ENCODE measurements around the gene OR10A5. TPM values are rescaled to one million over a fixed set of nuclear protein-coding genes. Genes with fewer than 3 reads are reported as not detected.
A peak's percentile ranks its signal among the peaks of the same experiment; 100 is the strongest.
"Not testable (repeated sequence)": the region's sequence is repeated elsewhere in the genome, so short reads cannot be mapped to it uniquely, and the experiment has no call there.

The OR10A5 gene
- total RNA-seq: not detected
- not detected for polyA plus RNA-seq
- total RNA-seq: 0 reads per million in 6 experiments

DNA sequence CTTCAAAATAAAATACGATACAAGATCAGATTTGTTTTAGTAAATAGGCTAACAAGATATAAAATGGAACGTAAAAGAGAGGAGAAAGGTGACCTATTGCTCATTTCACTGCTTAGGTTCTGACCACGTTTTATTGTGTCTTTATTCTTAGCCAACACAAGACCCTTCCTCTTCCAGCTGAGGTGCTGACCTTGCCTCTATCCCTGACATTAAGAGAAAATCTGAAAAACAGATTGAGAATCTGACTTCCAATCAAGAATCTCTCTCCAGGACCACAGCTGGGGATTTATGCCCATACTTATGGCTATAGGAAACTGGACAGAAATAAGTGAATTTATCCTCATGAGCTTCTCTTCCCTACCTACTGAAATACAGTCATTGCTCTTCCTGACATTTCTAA is at the start of gene OR10A5:
Gene OR10A5, plus strand, starts transcription at position 301 of the 400 bp plus-strand sequence. Its CDS starts 0 bp downstream, at position 301.
- POLR2A ChIA-PET: no interaction called here

GRCh38 chr11:6799402-6799801 is 46.1 kb upstream of the OR10A5 start, which contains the start of gene OR6A2:
OR6A2 (minus strand) TSS chr11:6799689; CDS start chr11:6795708, 3,981 bp downstream.
- H3K36me3 Mint-ChIP-seq: peaks cover 0 to 13% (median 0%) of the 10 kb centered on the region in 3 donors
- H3K27ac Mint-ChIP-seq: no peak within 1 kb of the TSS
- H3K9me3 Mint-ChIP-seq: peaks cover 4 to 18% (median 13%) of the 10 kb centered on the region in 9 donors
- peaks cover 0 to 3% (median 0%) of the 10 kb centered on the region in 5 donors for H3K27me3 Mint-ChIP-seq
- no peak for DNase-seq
- H3K4me1 Mint-ChIP-seq: no peaks in the 10 kb centered on the region
- no peak for ATAC-seq
- POLR2A ChIA-PET: no interaction called here
- no peak within 1 kb of the TSS for H3K4me3 Mint-ChIP-seq

More for the DNA sequence above, at the start of gene OR10A5:
- no peak within 1 kb of the TSS for H3K27ac Mint-ChIP-seq
- no peaks in the 10 kb centered on the region for H3K4me1 Mint-ChIP-seq
- H3K27me3 Mint-ChIP-seq: peaks cover 16 to 60% (median 22%) of the 10 kb centered on the region in 5 donors
- ATAC-seq: no peak
- peaks cover 0 to 5% (median 0%) of the 10 kb centered on the region in 9 donors for H3K9me3 Mint-ChIP-seq
- no peak within 1 kb of the TSS for H3K4me3 Mint-ChIP-seq
- peaks cover 0 to 2% (median 0%) of the 10 kb centered on the region in 3 donors for H3K36me3 Mint-ChIP-seq
- DNase-seq: no peak

GRCh38 chr11:6801075-6801474 is 44.4 kb upstream of the OR10A5 start:
- H3K27me3 Mint-ChIP-seq, H3K4me1 Mint-ChIP-seq, ATAC-seq, H3K27ac Mint-ChIP-seq, H3K4me3 Mint-ChIP-seq, POLR2A ChIA-PET, DNase-seq: not testable (repeated sequence)
- H3K36me3 Mint-ChIP-seq: peaks cover 0 to 13% (median 0%) of the 10 kb centered on the region in 3 donors
- H3K9me3 Mint-ChIP-seq: peaks cover 4 to 18% (median 13%) of the 10 kb centered on the region in 9 donors

DNA sequence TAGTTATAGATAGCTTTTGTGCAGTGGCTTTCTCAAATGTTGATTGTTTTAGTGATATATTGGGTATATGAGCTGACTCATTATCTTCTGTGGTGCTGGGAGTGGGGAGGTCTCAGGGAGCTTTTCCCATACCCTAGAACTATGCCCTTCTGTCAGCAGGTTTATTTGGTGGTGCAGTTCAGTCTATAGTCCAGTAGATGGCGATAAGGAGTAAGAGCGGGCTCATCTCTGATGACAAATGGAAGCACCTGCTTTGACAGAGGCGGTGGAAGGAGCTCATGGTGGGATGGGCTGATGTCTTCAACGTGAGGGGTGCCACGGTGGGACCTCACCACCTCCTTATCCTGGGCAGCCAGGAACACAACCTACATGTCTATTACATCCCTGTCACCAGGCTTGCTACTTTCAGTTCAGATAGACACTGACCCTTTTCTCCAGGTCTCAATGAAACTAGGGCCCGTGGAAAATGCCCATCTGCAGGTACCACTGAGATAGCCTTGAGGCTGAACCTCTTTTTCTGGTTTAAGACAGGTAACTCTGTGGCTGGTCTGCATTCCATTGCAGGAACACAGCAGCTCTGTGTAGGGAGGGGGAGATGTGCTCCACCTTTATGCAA is 33.0 kb upstream of the OR10A5 start:
- H3K9me3 Mint-ChIP-seq: peaks cover 0 to 8% (median 0%) of the 10 kb centered on the region in 9 donors
- POLR2A ChIA-PET: no interaction called here
- peaks cover 0 to 4% (median 0%) of the 10 kb centered on the region in 4 donors for H3K4me1 Mint-ChIP-seq
- H3K27ac Mint-ChIP-seq: no peak overlapping the region
- H3K27me3 Mint-ChIP-seq: peaks cover 13 to 59% (median 35%) of the 10 kb centered on the region in 5 donors
- H3K4me3 Mint-ChIP-seq: no peak overlapping the region
- H3K36me3 Mint-ChIP-seq: peaks cover 0 to 1% (median 0%) of the 10 kb centered on the region in 3 donors
- peak in 7 of 10 donors; percentile 18 to 54 (median 44) for DNase-seq
- ATAC-seq: peak; percentile 73 to 76

DNA sequence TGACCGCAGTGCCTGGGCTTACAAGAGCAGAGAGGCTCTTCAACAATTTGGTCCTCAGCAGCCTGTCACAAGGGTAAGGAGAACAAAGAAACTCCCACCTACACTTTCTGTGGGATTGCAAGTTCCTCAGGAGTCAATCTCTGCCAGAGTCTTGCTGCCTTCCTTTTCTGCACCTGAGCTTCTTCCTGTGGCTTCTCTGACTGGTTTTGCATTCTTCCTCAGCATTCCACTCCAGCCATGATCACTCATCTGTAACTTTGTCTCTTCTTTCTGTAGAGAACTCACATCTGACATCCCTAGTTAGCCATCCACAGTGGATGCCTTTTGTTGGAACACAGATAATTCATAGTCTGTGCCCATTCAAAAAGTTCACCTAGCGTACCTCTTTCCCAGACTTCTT is 31.8 kb upstream of the OR10A5 start:
- H3K36me3 Mint-ChIP-seq: no peaks in the 10 kb centered on the region
- no peak overlapping the region for H3K27ac Mint-ChIP-seq
- no peak overlapping the region for H3K4me3 Mint-ChIP-seq
- H3K4me1 Mint-ChIP-seq: peaks cover 0 to 4% (median 0%) of the 10 kb centered on the region in 4 donors
- DNase-seq (no peak), ATAC-seq (no peak)
- peaks cover 11 to 48% (median 28%) of the 10 kb centered on the region in 5 donors for H3K27me3 Mint-ChIP-seq
- POLR2A ChIA-PET: no interaction called here
- no peaks in the 10 kb centered on the region for H3K9me3 Mint-ChIP-seq

- Mint-ChIP-seq H3K4me1 (peaks cover 0 to 3% (median 0%) of the 10 kb centered on the region in 4 donors), H3K36me3 (peaks cover 0 to 6% (median 2%) of the 10 kb centered on the region in 3 donors), H3K9me3 (peaks cover 0 to 14% (median 3%) of the 10 kb centered on the region in 9 donors), H3K4me3 (no peak overlapping the region), H3K27me3 (peaks cover 15 to 24% (median 20%) of the 10 kb centered on the region in 5 donors), H3K27ac (no peak overlapping the region)
- POLR2A ChIA-PET: no interaction called here
- ATAC-seq: no peak
- DNase-seq: no peak
Observed at GRCh38 chr11:6817694-6818093, 27.8 kb upstream of the OR10A5 start.

DNA sequence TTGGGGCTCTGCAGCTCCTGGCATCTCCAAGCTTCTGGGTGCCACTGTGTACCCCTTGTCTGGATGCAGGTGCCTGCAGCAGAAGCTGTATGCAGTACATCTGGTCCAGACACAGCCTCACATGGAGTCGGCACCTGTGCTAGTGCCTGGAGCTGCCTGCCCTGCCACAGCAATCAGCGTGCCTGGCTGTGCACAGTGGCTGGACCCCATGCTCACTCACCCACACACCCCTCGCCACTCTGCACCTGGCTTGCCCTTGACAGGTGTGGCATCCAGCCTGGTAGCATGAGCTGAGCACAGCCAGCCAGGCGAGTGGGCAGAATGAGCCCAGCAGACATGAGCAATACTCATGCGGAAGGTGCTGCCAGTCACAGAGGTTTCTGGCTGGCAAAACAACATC is 26.5 kb upstream of the OR10A5 start:
- Mint-ChIP-seq H3K36me3 (peaks cover 0 to 6% (median 2%) of the 10 kb centered on the region in 3 donors), H3K27ac (no peak overlapping the region), H3K27me3 (peaks cover 10 to 19% (median 15%) of the 10 kb centered on the region in 5 donors), H3K9me3 (peaks cover 0 to 14% (median 3%) of the 10 kb centered on the region in 9 donors), H3K4me3 (no peak overlapping the region), H3K4me1 (peaks cover 0 to 2% (median 0%) of the 10 kb centered on the region in 4 donors)
- POLR2A ChIA-PET: no interaction called here
- no peak for ATAC-seq
- DNase-seq: no peak

DNA sequence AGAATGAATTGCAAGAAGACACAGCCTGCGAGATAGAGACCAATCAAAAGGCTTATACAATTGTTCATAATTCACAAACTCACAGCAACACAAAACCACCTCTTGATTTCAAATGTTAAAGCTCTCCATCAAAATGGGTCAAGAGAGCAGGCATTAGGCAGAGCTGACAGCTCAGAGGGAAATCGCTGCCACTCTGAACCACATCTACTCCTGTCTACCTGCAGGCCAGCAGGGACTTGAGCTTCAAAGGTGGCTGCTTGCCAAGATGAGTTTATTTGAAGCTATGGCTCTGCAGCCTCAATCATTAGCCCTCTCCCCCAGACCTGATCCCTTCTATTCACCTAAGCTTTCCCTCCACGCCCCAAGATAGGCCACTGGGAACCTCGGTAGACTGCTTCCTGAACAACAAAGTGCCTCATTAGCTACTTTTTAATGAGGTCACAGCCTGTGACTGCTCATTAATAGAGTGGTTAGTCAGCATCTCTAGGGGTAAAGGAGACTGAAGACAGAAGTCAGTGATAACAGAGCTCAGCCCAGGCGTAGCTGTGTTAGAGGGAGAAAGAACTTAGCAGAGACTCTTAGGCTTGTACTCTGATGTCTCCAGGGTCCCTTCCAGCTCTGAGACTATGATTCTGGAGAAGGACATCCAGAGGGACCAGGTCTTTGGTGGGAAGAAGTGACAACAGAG is 21.2 kb upstream of the OR10A5 start:
- no peaks in the 10 kb centered on the region for H3K4me1 Mint-ChIP-seq
- peaks cover 0 to 14% (median 3%) of the 10 kb centered on the region in 9 donors for H3K9me3 Mint-ChIP-seq
- ATAC-seq (no peak), DNase-seq (no peak)
- peaks cover 8 to 29% (median 19%) of the 10 kb centered on the region in 5 donors for H3K27me3 Mint-ChIP-seq
- H3K27ac Mint-ChIP-seq: no peak overlapping the region
- POLR2A ChIA-PET: no interaction called here
- peaks cover 0 to 6% (median 2%) of the 10 kb centered on the region in 3 donors for H3K36me3 Mint-ChIP-seq
- H3K4me3 Mint-ChIP-seq: no peak overlapping the region

GRCh38 chr11:6825231-6825744 is 20.2 kb upstream of the OR10A5 start:
- Mint-ChIP-seq H3K27ac (no peak overlapping the region), H3K27me3 (peaks cover 3 to 26% (median 14%) of the 10 kb centered on the region in 5 donors), H3K4me1 (no peaks in the 10 kb centered on the region), H3K4me3 (no peak overlapping the region), H3K36me3 (peaks cover 0 to under 1% (median 0%) of the 10 kb centered on the region in 3 donors), H3K9me3 (peaks cover 0 to 8% (median under 1%) of the 10 kb centered on the region in 9 donors)
- POLR2A ChIA-PET: no interaction called here
- DNase-seq: no peak
- no peak for ATAC-seq

GRCh38 chr11:6828103-6828502 is 17.4 kb upstream of the OR10A5 start:
- DNase-seq (no peak), ATAC-seq (no peak)
- H3K9me3 Mint-ChIP-seq: no peaks in the 10 kb centered on the region
- H3K27ac Mint-ChIP-seq: no peak overlapping the region
- POLR2A ChIA-PET: no interaction called here
- peaks cover 5 to 31% (median 11%) of the 10 kb centered on the region in 5 donors for H3K27me3 Mint-ChIP-seq
- H3K4me3 Mint-ChIP-seq: no peak overlapping the region
- H3K36me3 Mint-ChIP-seq: no peaks in the 10 kb centered on the region
- H3K4me1 Mint-ChIP-seq: no peaks in the 10 kb centered on the region

- DNase-seq (no peak), ATAC-seq (no peak)
- Mint-ChIP-seq H3K9me3 (no peaks in the 10 kb centered on the region), H3K4me3 (no peak overlapping the region), H3K4me1 (no peaks in the 10 kb centered on the region), H3K27me3 (peaks cover 5 to 21% (median 15%) of the 10 kb centered on the region in 5 donors), H3K36me3 (no peaks in the 10 kb centered on the region), H3K27ac (no peak overlapping the region)
- POLR2A ChIA-PET: no interaction called here
Observed at GRCh38 chr11:6833356-6833755, 12.1 kb upstream of the OR10A5 start.

GRCh38 chr11:6834021-6834420 is 11.5 kb upstream of the OR10A5 start:
- H3K4me1 Mint-ChIP-seq: no peaks in the 10 kb centered on the region
- POLR2A ChIA-PET: no interaction called here
- peaks cover 5 to 15% (median 11%) of the 10 kb centered on the region in 5 donors for H3K27me3 Mint-ChIP-seq
- no peaks in the 10 kb centered on the region for H3K9me3 Mint-ChIP-seq
- H3K36me3 Mint-ChIP-seq: no peaks in the 10 kb centered on the region
- ATAC-seq (no peak), DNase-seq (no peak)
- H3K4me3 Mint-ChIP-seq: no peak overlapping the region
- no peak overlapping the region for H3K27ac Mint-ChIP-seq

GRCh38 chr11:6841694-6842093 is 3.8 kb upstream of the OR10A5 start:
- no peaks in the 10 kb centered on the region for H3K9me3 Mint-ChIP-seq
- no peaks in the 10 kb centered on the region for H3K36me3 Mint-ChIP-seq
- no peaks in the 10 kb centered on the region for H3K4me1 Mint-ChIP-seq
- no peak overlapping the region for H3K27ac Mint-ChIP-seq
- DNase-seq: no peak
- H3K4me3 Mint-ChIP-seq: no peak overlapping the region
- POLR2A ChIA-PET: no interaction called here
- ATAC-seq: no peak
- H3K27me3 Mint-ChIP-seq: peaks cover 9 to 42% (median 22%) of the 10 kb centered on the region in 5 donors

Data from naive thymus-derived CD8-positive, alpha-beta T cell (primary cell).